ENCODE measurements around the gene ANKS3. TPM values are rescaled to one million over a fixed set of nuclear protein-coding genes. Genes with fewer than 3 reads are reported as not detected.
"Not testable (repeated sequence)": the region's sequence is repeated elsewhere in the genome, so short reads cannot be mapped to it uniquely, and the experiment has no call there.

The ANKS3 gene
- total RNA-seq, 2 experiments from 2014 or later, result 10.0 to 10.2 TPM

DNA sequence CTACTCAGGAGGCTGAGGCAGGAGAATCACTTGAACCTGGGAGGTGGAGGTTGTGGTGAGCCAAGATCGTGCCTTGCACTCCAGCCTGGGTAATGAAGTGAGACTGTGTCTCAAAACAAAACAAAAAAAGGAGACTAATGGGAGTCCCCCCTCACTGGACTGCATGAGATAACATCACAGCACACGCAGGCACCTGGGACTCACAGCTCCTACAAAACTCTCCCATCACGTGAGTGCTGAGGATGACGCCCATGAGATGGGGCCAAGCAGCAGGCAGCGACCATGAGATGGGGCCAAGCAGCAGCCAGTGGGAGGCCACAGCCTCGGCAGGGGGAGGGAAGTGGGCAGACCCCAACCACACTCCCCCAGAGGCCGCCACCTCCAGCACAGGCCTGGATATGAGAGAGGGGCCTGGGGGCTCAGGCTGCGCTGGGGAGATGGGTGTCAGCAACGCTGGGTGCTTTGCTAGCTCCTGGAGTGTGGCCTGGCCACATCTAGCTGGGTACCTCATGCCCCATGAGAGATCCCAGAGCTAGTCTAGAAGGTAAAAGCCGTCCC is 15.7 kb upstream of the ANKS3 start:
- no peak overlapping the region for H3K27ac Mint-ChIP-seq
- no peaks in the 10 kb centered on the region for H3K27me3 Mint-ChIP-seq
- DNase-seq, result no peak
- no peaks in the 10 kb centered on the region for H3K9me3 Mint-ChIP-seq
- H3K4me1 Mint-ChIP-seq, result peaks cover 4% of the 10 kb centered on the region
- CTCF ChIA-PET, result no interaction called here
- peaks cover 12% of the 10 kb centered on the region for H3K36me3 Mint-ChIP-seq (ENCODE audit: low read depth)
- H3K4me3 Mint-ChIP-seq, result no peak overlapping the region
- POLR2A ChIA-PET, result no interaction called here

DNA sequence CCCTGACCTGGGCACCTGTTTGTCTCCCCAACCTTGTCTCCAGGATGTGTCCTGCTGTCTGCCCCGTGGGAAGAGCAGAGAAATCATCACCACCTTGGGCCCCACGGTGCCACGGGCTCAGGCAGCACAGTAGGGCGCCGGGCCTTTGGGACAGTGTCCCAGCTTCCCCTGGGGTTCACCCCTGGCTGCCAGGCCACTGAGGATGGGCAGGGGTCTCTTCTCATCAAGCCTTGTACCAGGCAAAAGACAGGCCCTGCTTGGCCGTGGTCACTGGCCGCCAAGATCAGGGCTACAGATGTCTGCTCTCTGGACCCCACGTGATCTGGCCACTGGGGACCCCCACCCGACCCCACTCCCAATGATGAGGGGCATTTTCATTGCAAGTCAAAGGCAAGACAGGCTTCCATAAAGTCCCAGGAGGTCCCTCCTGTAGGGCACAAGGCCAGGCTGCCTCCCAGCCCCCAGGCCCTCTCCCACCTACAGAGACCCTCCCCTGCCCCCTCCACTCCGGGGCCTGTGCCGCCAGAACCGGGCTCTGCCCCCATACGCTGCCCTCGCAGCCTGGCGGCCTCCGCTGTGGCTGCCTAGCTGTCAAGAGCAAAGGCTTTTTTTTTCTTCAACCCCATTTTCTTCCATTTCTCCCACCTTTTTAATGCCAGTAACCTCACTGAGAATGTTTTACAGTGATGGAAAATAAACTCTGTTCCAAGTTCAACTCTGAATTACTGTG is 14.8 kb upstream of the ANKS3 start:
- Mint-ChIP-seq H3K4me1 (peaks cover 4% of the 10 kb centered on the region), H3K27me3 (no peaks in the 10 kb centered on the region), H3K27ac (no peak overlapping the region), H3K36me3 (ENCODE audit: low read depth) (peaks cover 11% of the 10 kb centered on the region), H3K4me3 (no peak overlapping the region), H3K9me3 (no peaks in the 10 kb centered on the region)
- ChIA-PET POLR2A (interaction anchor here (2.9 kb wide), 1 partner anchor 14 kb away, joined by 9 read pairs; the partner anchor contains the start of genes ANKS3 and DNAAF8), CTCF (no interaction called here)
- no peak for DNase-seq

DNA sequence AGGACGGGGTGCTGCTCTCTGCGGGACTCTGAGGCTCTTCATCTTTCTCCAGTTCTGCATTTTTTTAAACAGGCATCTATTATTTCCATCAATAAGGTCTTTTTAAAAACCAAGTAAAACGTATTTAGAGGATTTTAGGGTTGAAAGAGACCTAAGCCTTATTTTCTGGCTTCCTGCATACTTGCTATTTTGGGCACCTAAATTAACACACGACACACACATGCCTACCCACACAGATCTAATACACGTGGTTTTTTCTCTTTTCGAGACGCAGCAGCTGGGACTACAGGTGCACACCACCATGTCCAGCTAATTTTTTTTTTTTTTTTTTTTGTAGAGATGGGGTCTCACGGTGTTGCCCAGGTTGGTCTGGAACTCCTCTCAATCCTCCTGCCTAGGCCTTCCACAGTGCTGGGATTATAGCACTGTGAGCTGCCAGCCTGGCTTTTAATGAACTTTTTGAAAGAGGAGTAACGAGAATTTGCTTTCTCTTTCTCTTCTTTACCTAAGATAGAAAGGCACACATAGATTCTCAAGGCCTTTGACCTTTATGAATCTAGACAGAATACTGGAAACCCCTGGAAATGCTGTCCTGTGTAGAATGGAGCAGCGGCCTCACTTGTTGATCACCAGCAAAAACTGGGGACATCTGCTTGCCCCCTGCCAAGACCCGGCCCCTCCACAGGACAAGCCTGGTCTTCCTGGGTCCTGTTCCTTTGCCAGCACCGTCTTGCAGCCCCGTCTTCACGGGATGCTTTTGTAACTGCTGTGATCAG is 14.0 kb upstream of the ANKS3 start:
- ChIA-PET POLR2A (interaction anchor here (2.9 kb wide), 1 partner anchor 13 kb away, joined by 9 read pairs; the partner anchor contains the start of genes ANKS3 and DNAAF8), CTCF (interaction anchor here (1.5 kb wide), 1 partner anchor 14 kb away, joined by 3 read pairs; the partner anchor contains the start of gene ANKS3)
- Mint-ChIP-seq H3K27ac (no peak overlapping the region), H3K4me3 (no peak overlapping the region), H3K4me1 (peaks cover 10% of the 10 kb centered on the region), H3K27me3 (no peaks in the 10 kb centered on the region), H3K36me3 (ENCODE audit: low read depth) (peaks cover 8% of the 10 kb centered on the region), H3K9me3 (no peaks in the 10 kb centered on the region)
- DNase-seq, result no peak

DNA sequence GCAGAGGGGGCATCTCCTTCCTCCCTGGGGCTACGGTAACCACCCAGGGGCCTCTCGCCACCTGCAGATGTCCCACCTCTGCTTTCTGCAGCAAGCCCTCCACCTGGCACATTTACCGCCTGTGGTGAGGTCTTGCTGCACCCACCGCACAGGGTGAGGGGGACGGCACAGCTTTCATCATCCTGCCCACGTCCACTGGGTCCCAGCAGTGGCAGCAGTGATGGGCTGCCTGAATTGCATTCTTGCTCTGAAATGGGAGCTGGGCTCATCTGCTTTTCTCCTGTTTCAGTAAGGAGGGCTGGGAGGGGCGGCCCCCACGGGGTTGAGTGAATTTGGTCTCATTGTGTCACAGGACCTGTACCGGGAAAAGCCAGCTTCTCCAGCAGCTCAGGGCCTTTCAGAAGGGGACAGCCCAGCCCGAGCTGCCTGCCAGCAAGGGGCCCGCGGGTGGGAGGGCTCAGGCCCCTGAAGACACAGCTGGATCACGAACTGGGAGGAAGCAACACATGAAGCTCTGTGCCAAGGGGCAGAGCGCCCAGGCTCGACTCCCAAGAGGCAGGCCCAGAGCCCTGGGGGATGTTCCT is 13.0 kb upstream of the ANKS3 start:
- Mint-ChIP-seq H3K9me3 (no peaks in the 10 kb centered on the region), H3K4me3 (no peak overlapping the region), H3K36me3 (ENCODE audit: low read depth) (peaks cover 7% of the 10 kb centered on the region), H3K27ac (no peak overlapping the region), H3K27me3 (no peaks in the 10 kb centered on the region), H3K4me1 (peaks cover 12% of the 10 kb centered on the region)
- no peak for DNase-seq
- ChIA-PET POLR2A (interaction anchor here (2.9 kb wide), 1 partner anchor 12 kb away, joined by 9 read pairs; the partner anchor contains the start of genes ANKS3 and DNAAF8), CTCF (interaction anchor here (1.5 kb wide), 1 partner anchor 13 kb away, joined by 3 read pairs; the partner anchor contains the start of gene ANKS3)

DNA sequence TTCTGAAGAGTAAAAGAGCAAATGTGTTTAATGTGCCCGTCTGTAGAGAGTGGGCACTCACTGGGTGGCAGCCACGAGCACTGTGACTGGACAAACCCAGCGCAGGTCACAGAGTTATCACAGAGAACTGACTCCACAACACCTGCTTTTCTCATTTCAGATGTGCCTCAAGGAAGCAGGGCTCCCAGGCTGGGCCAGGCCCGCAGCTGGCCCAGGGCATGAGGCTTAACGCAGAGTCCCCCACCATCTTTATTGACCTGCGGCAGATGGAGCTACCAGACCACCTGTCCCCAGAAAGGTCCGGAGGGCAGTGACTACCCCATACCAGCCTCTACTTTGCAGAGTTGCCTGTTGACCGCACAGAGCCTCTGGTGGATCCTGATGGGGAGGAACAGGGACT is 12.1 kb upstream of the ANKS3 start:
- POLR2A ChIA-PET, result interaction anchor here (2.9 kb wide), 1 partner anchor 12 kb away, joined by 9 read pairs; the partner anchor contains the start of genes ANKS3 and DNAAF8
- no peak overlapping the region for H3K27ac Mint-ChIP-seq
- no peak for DNase-seq
- no peak overlapping the region for H3K4me3 Mint-ChIP-seq
- CTCF ChIA-PET, result no interaction called here
- H3K27me3 Mint-ChIP-seq, result no peaks in the 10 kb centered on the region
- no peaks in the 10 kb centered on the region for H3K9me3 Mint-ChIP-seq
- H3K36me3 Mint-ChIP-seq (ENCODE audit: low read depth), result peaks cover 3% of the 10 kb centered on the region
- peaks cover 12% of the 10 kb centered on the region for H3K4me1 Mint-ChIP-seq

DNA sequence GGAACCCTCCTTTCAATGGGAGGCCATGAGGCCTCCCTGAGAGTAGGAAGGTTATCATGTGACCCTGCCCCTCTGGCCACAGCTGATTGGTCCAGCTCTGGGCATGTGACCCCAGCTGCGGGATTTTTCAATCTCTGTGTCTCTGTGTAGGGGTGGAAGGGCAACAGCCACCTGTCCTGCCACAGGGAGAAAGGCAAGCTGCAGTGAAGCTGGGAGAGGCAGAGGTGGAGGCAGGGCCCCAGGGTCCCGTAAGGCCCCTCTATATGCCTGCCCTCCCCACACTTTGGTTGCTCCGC is 11.2 kb upstream of the ANKS3 start:
- peaks cover 12% of the 10 kb centered on the region for H3K4me1 Mint-ChIP-seq
- H3K27ac Mint-ChIP-seq, result no peak overlapping the region
- ChIA-PET CTCF (no interaction called here), POLR2A (no interaction called here)
- no peaks in the 10 kb centered on the region for H3K36me3 Mint-ChIP-seq (ENCODE audit: low read depth)
- DNase-seq, result no peak
- no peaks in the 10 kb centered on the region for H3K9me3 Mint-ChIP-seq
- no peak overlapping the region for H3K4me3 Mint-ChIP-seq
- H3K27me3 Mint-ChIP-seq, result no peaks in the 10 kb centered on the region

DNA sequence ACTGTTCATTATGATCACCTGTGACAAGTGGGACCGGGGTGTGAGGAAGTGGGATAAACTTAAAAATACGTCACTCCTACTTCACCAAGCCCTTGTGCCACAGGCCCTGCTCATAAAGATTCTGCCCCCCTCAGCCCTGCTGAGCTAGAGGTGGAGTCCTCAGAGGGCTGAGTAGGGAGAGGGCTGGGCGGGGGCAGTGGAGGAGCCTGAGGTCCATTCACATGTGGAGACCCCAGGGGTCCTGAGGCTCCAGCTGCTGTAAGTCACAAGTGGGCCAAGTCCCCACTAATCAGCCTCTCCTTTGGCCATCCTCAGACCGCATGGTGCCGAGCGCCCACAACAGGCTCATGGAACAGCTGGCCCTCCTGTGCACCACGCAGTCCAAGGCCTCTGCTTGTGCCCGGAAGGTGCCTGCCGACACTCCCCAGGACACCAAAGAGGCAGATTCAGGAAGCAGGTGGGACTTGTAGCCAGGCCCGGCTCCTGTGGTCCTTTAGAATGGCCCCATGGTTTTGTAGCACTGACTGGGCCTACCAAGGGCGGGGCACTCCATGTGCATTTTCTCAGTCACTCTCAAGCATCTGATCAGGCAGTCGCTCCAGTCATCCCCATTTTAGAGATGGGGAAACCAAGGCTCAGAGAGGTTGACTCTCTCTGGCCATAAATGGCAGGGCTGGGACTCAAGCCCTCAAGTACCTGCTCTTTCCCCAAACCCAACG is 10.6 kb upstream of the ANKS3 start:
- H3K36me3 Mint-ChIP-seq (ENCODE audit: low read depth), result no peaks in the 10 kb centered on the region
- POLR2A ChIA-PET, result no interaction called here
- peaks cover 12% of the 10 kb centered on the region for H3K4me1 Mint-ChIP-seq
- H3K4me3 Mint-ChIP-seq, result no peak overlapping the region
- CTCF ChIA-PET, result no interaction called here
- no peaks in the 10 kb centered on the region for H3K9me3 Mint-ChIP-seq
- H3K27me3 Mint-ChIP-seq, result no peaks in the 10 kb centered on the region
- no peak overlapping the region for H3K27ac Mint-ChIP-seq
- no peak for DNase-seq

- ChIA-PET CTCF (no interaction called here), POLR2A (no interaction called here)
- H3K36me3 Mint-ChIP-seq (ENCODE audit: low read depth), result no peaks in the 10 kb centered on the region
- no peak overlapping the region for H3K27ac Mint-ChIP-seq
- H3K4me3 Mint-ChIP-seq, result no peak overlapping the region
- H3K27me3 Mint-ChIP-seq, result no peaks in the 10 kb centered on the region
- peaks cover 12% of the 10 kb centered on the region for H3K4me1 Mint-ChIP-seq
- DNase-seq, result no peak
- no peaks in the 10 kb centered on the region for H3K9me3 Mint-ChIP-seq
Observed at GRCh38 chr16:4743226-4743878, 9.3 kb upstream of the ANKS3 start.

- CTCF ChIA-PET, result interaction anchor here (0.6 kb wide), 1 partner anchor 300 kb away, joined by 3 read pairs; no protein-coding TSS in a partner anchor
- H3K4me3 Mint-ChIP-seq; H3K9me3 Mint-ChIP-seq; H3K27ac Mint-ChIP-seq; H3K27me3 Mint-ChIP-seq; DNase-seq; H3K36me3 Mint-ChIP-seq (ENCODE audit: low read depth); POLR2A ChIA-PET: not testable (repeated sequence)
- peaks cover 20% of the 10 kb centered on the region for H3K4me1 Mint-ChIP-seq
Observed at GRCh38 chr16:4738370-4738769, 4.3 kb upstream of the ANKS3 start.

DNA sequence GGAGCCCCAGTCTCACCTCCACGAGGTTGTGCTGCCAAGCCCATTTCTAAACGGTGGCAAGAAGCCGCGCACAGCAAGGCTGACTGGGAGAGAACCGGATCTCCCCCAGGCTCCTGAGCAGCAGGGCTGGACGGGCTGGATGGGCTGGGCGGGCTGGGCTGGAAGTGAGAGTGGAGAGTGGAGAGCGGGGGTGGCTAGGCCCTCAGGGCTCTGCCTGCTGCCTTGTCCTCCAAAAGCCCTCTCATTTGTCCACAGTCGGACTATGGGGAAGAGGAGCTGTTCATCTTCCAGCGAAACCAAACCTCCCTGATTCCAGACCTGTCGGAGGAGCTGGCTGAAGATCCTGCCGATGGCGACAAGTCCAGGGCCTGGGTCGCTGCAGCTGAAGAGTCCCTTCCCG is 3.5 kb upstream of the ANKS3 start:
- H3K4me1 Mint-ChIP-seq, result peaks cover 21% of the 10 kb centered on the region
- H3K27ac Mint-ChIP-seq, result no peak overlapping the region
- H3K9me3 Mint-ChIP-seq, result no peaks in the 10 kb centered on the region
- no peak overlapping the region for H3K4me3 Mint-ChIP-seq
- H3K36me3 Mint-ChIP-seq (ENCODE audit: low read depth), result no peaks in the 10 kb centered on the region
- CTCF ChIA-PET, result no interaction called here
- POLR2A ChIA-PET, result no interaction called here
- DNase-seq, result no peak
- H3K27me3 Mint-ChIP-seq, result no peaks in the 10 kb centered on the region

DNA sequence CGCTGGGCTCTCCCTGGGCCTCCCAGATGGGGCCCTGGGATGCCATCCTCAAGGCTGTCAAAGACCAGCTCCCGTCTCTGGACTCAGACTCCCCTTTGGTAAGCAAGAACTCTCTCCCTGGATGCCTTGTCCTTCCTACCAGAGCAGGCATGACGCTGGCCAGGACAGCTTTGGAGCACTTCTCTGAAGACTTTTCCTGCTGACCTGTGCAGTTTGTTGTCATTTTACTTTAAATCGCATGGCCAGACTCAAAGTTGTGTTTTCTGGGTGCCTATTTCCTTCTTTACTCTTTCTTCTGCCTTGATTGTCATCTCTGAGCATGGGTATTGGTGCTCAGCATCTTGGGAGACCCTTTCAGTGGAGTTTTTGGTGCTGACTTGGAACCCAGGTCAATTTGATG is 2.5 kb upstream of the ANKS3 start:
- POLR2A ChIA-PET, result no interaction called here
- CTCF ChIA-PET, result interaction anchor here (0.6 kb wide), 1 partner anchor 233 kb away, joined by 3 read pairs; no protein-coding TSS in a partner anchor
- DNase-seq, result no peak
- H3K4me3 Mint-ChIP-seq, result no peak overlapping the region
- no peaks in the 10 kb centered on the region for H3K27me3 Mint-ChIP-seq
- H3K4me1 Mint-ChIP-seq, result peaks cover 24% of the 10 kb centered on the region
- H3K36me3 Mint-ChIP-seq (ENCODE audit: low read depth), result no peaks in the 10 kb centered on the region
- H3K9me3 Mint-ChIP-seq, result no peaks in the 10 kb centered on the region
- no peak overlapping the region for H3K27ac Mint-ChIP-seq
